B cell (primary cell): ENCODE data around the gene GNPAT. TPM values are rescaled to one million over a fixed set of nuclear protein-coding genes. Genes with fewer than 3 reads are reported as not detected.

Experiments used
- ATAC-seq: fragments of 200-7000 bp; cut with Tn5 transposase; one replicate; pipeline ENCODE4 v1.10.0; 2021; ENCODE audit warnings: low read depth, mild to moderate bottlenecking, moderate number of reproducible peaks, moderate library complexity
- CTCF ChIA-PET: fragments of 350-600 bp; sonication (Branson Sonifier 250); formaldehyde crosslinking; loops from one replicate; lab custom pipeline; 2021; ENCODE audit warnings: antibody characterized with exemption, inconsistent platforms; lab: Charles Lee
- POLR2A ChIA-PET: fragments of 350-600 bp; sonication (Branson Sonifier 250); formaldehyde crosslinking; loops from one replicate; lab custom pipeline; 2021; ENCODE audit warnings: antibody characterized with exemption; lab: Charles Lee
- DNase-seq: peaks from one replicate; pipeline ENCODE4 v3.0.0; 2013
- H2AFZ ChIP-seq: 2 replicates; pipeline ENCODE4 v1.6.1; 2012; ENCODE audit warnings: mild to moderate bottlenecking, low read depth, low read length; ENCODE audit not compliant: insufficient read depth, poor library complexity, severe bottlenecking
- H3K27ac ChIP-seq, 2 donors: 1 replicate in 1 of 2; 2 replicates in 1 of 2; pipeline ENCODE4 v1.5.1; 2012 to 2013; ENCODE audit warnings: low read length in 2 of 2, mild to moderate bottlenecking in 2 of 2, moderate library complexity in 1 of 2
- H3K27me3 ChIP-seq, 4 experiments: fragments of 200-600 bp in 1 of 4; sonication (generic) in 1 of 4; replicated peaks in 1 of 4; 1 replicate in 2 of 4; 2 replicates in 2 of 4; pipeline versions ENCODE4 v1.6.1 to v1.7.0; 2013 to 2016; ENCODE audit warnings: low read length in 3 of 4, mild to moderate bottlenecking in 2 of 4, mixed read lengths in 1 of 4, moderate library complexity in 1 of 4; ENCODE audit not compliant: insufficient read depth in 4 of 4, control insufficient read depth in 3 of 4; ENCODE audit errors: control extremely low read depth in 1 of 4
- H3K36me3 ChIP-seq, 2 experiments: replicated peaks in 1 of 2; 1 replicate in 1 of 2; 2 replicates in 1 of 2; pipeline versions ENCODE4 v1.6.1 to v1.7.1; 2013; ENCODE audit warnings: low read length in 1 of 2; ENCODE audit not compliant: insufficient read depth in 2 of 2, control insufficient read depth in 1 of 2; ENCODE audit errors: control extremely low read depth in 1 of 2, extremely low read depth in 1 of 2
- H3K4me1 ChIP-seq, 2 donors: fragments of 200-600 bp in 1 of 2; sonication (generic) in 1 of 2; 1 replicate in 1 of 2; 2 replicates in 1 of 2; pipeline versions ENCODE4 v1.5.1 to v1.6.1; 2013 to 2017; ENCODE audit warnings: low read length in 2 of 2; ENCODE audit not compliant: control insufficient read depth in 2 of 2, insufficient read depth in 2 of 2
- H3K4me2 ChIP-seq: replicated peaks from 2 replicates; pipeline ENCODE3; 2012; ENCODE audit warnings: mild to moderate bottlenecking, low read depth, low read length; ENCODE audit not compliant: poor library complexity, severe bottlenecking
- H3K4me3 ChIP-seq, 5 experiments: fragments of 200-600 bp in 1 of 5; sonication (generic) in 1 of 5; 1 replicate in 3 of 5; 2 replicates in 2 of 5; pipeline versions ENCODE4 v1.5.1 to v1.7.0; 2011 to 2016; ENCODE audit warnings: low read length in 4 of 5, mild to moderate bottlenecking in 4 of 5, low read depth in 2 of 5, control low read depth in 1 of 5, moderate library complexity in 1 of 5; ENCODE audit not compliant: insufficient read depth in 1 of 5; ENCODE audit errors: control extremely low read depth in 1 of 5, extremely low read depth in 1 of 5
- H3K79me2 ChIP-seq: fragments of 200-600 bp; sonication (generic); one replicate; pipeline ENCODE4 v1.6.0; 2016; ENCODE audit warnings: low read length; ENCODE audit not compliant: control insufficient read depth, insufficient read depth
- H3K9ac ChIP-seq: fragments of 200-600 bp; sonication (generic); 2 replicates; pipeline ENCODE4 v1.6.1; 2017; ENCODE audit warnings: mild to moderate bottlenecking, low read length, moderate library complexity
- H3K9me3 ChIP-seq, 3 donors: one replicate each; pipeline versions ENCODE4 v1.6.1 to v1.7.1; 2013; ENCODE audit warnings: low read length in 2 of 3; ENCODE audit not compliant: control insufficient read depth in 2 of 3, insufficient read depth in 1 of 3; ENCODE audit errors: control extremely low read depth in 1 of 3
- H4K20me1 ChIP-seq: 2 replicates; pipeline ENCODE4 v1.6.0; 2012; ENCODE audit warnings: mild to moderate bottlenecking, low read length; ENCODE audit not compliant: insufficient read depth, control insufficient read depth, poor library complexity, severe bottlenecking
- H3K27ac Mint-ChIP-seq: one replicate; pipeline ENCODE4 v1.8.0; 2021; ENCODE audit warnings: mixed read lengths
- H3K27me3 Mint-ChIP-seq: one replicate; pipeline ENCODE4 v1.8.0; 2021; ENCODE audit warnings: mixed read lengths
- H3K4me1 Mint-ChIP-seq: one replicate; pipeline ENCODE4 v1.8.0; 2021; ENCODE audit warnings: mixed read lengths
- H3K4me3 Mint-ChIP-seq: one replicate; pipeline ENCODE4 v1.8.0; 2021; ENCODE audit warnings: mixed read lengths
- H3K9me3 Mint-ChIP-seq: one replicate; pipeline ENCODE4 v1.8.0; 2022; ENCODE audit warnings: mixed read lengths; ENCODE audit not compliant: insufficient read depth
- EZH2 ChIP-seq: IDR thresholded peaks from 2 replicates; pipeline ENCODE4 v1.6.1; 2012; ENCODE audit warnings: borderline replicate concordance, low read depth, mild to moderate bottlenecking, moderate library complexity, low read length; ENCODE audit not compliant: insufficient read depth, poor library complexity, severe bottlenecking
- WGBS: methylation state at CpG from one replicate; pipeline ENCODE4 v1.1.5; 2013; ENCODE audit warnings: missing lambda C conversion rate; ENCODE audit not compliant: insufficient coverage; 5-methylcytosine and 5-hydroxymethylcytosine counted together
- intact Hi-C: fragments of 100-400 bp; cut with micrococcal nuclease; formaldehyde crosslinking; loops from one replicate; pipeline ENCODE4 v1.10.0; 2022
- polyA plus RNA-seq: library from polyadenylated mRNA; depleted of rRNA; stranded (reverse); fragments of >200 nt; gene quantifications from 2 replicates; pipeline ENCODE4 v1.2.3, GENCODE V29; 2012
- total RNA-seq, 2 donors: library from RNA; stranded (reverse); fragments of 120-200 nt in 1 of 2; gene quantifications; 1 replicate in 1 of 2; 2 replicates in 1 of 2; pipeline versions ENCODE4 v1.2.3 to v1.2.4, GENCODE V29; 2013 to 2022
- TF ChIP-seq, protein P1 (sequence below): fragments of 200-600 bp; IDR thresholded peaks from one replicate; pipeline ENCODE4 v1.8.0; 2022; ENCODE audit warnings: antibody characterized with exemption, mild to moderate bottlenecking

The GNPAT gene
- total and polyA plus RNA-seq, 2 donors (not counting 1 experiment from before 2014, with no cell fraction given): 19.5 to 49.0 TPM

DNA sequence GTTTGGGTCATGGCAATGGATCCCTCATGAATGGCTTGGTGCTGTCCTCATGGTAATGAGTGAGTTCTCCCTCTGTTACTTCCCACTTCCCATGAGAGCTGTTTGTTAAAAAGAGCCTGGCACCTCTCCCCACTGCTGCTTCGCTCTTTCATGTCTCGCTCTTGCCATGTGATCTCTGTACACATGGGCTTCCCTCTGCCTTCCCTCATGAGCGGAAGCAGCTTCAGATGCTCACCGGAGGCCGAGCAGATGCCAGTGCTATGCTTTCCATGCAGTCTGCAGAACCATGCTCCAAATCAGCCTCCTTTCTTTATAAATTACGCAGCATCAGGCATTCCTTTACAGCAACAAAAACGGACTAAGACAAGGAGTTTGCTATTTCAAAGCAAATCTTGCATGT lies 14.9 kb upstream of the GNPAT start:
- no peak overlapping the region for H3K9ac ChIP-seq
- no peaks in the 10 kb centered on the region for H3K4me1 ChIP-seq
- H3K36me3 ChIP-seq: peaks cover 2 to 54% of the 10 kb centered on the region in 2 experiments
- no peaks in the 10 kb centered on the region for H4K20me1 ChIP-seq
- WGBS: 93% methylated on average over 6 of the region's 7 CpGs
- no peaks in the 10 kb centered on the region for H3K9me3 ChIP-seq
- Mint-ChIP-seq H3K9me3 (no peaks in the 10 kb centered on the region), H3K27me3 (no peaks in the 10 kb centered on the region), H3K27ac (no peak overlapping the region), H3K4me1 (peaks cover 5% of the 10 kb centered on the region), H3K4me3 (no peak overlapping the region)
- no peak for DNase-seq
- CTCF ChIA-PET: no interaction called here
- no peaks in the 10 kb centered on the region for H3K27me3 ChIP-seq
- POLR2A ChIA-PET: no interaction called here
- ATAC-seq: no peak
- no peak overlapping the region for H2AFZ ChIP-seq
- intact Hi-C loops: no loop called here
- no peak overlapping the region for H3K4me3 ChIP-seq
- no peak overlapping the region for H3K4me2 ChIP-seq
- TF ChIP-seq, protein P1, sequence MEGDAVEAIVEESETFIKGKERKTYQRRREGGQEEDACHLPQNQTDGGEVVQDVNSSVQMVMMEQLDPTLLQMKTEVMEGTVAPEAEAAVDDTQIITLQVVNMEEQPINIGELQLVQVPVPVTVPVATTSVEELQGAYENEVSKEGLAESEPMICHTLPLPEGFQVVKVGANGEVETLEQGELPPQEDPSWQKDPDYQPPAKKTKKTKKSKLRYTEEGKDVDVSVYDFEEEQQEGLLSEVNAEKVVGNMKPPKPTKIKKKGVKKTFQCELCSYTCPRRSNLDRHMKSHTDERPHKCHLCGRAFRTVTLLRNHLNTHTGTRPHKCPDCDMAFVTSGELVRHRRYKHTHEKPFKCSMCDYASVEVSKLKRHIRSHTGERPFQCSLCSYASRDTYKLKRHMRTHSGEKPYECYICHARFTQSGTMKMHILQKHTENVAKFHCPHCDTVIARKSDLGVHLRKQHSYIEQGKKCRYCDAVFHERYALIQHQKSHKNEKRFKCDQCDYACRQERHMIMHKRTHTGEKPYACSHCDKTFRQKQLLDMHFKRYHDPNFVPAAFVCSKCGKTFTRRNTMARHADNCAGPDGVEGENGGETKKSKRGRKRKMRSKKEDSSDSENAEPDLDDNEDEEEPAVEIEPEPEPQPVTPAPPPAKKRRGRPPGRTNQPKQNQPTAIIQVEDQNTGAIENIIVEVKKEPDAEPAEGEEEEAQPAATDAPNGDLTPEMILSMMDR: no peak
- no peak overlapping the region for H3K27ac ChIP-seq
- H3K79me2 ChIP-seq: peaks cover 4% of the 10 kb centered on the region

DNA sequence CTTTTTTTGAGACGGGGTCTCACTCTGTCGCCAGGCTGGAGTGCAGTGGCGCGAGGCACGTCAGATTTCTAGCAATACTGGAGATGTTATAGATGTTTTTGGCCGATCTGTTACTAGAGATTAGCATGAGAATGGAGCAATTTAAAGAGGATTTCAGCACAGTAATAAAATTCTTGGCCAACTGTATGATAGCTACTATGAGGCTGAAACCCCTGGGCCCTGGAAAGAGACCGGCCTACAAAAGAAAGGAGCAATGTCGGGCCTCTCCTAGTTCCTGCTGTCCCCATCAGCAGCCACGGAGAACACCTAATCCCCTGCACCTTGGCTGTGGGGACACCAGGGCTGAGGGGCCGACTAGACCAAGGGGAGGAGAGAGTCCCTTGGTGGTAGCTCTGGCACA lies 9.5 kb upstream of the GNPAT start:
- intact Hi-C loops: no loop called here
- Mint-ChIP-seq H3K4me1 (peaks cover 36% of the 10 kb centered on the region), H3K9me3 (no peaks in the 10 kb centered on the region), H3K4me3 (no peak overlapping the region), H3K27ac (no peak overlapping the region), H3K27me3 (no peaks in the 10 kb centered on the region)
- peaks cover 18% of the 10 kb centered on the region for H4K20me1 ChIP-seq
- H3K4me3 ChIP-seq: no peak overlapping the region
- ATAC-seq: no peak
- DNase-seq: no peak
- no peak overlapping the region for H3K9ac ChIP-seq
- ChIA-PET CTCF (interaction anchor here (1.2 kb wide), 1 partner anchor 16 kb away, joined by 4 read pairs; no protein-coding TSS in a partner anchor), POLR2A (no interaction called here)
- H3K36me3 ChIP-seq: peaks cover 0 to 32% of the 10 kb centered on the region in 2 experiments
- no peaks in the 10 kb centered on the region for H3K27me3 ChIP-seq
- no peak overlapping the region for H3K4me2 ChIP-seq
- no peak overlapping the region for H2AFZ ChIP-seq
- peaks cover 56% of the 10 kb centered on the region for H3K79me2 ChIP-seq
- no peaks in the 10 kb centered on the region for H3K9me3 ChIP-seq
- WGBS: 96% methylated on average over 9 of the region's 10 CpGs
- H3K27ac ChIP-seq: no peak overlapping the region
- TF ChIP-seq EZH2: no peak
- TF ChIP-seq, protein P1: no peak
- peaks cover 11 to 13% of the 10 kb centered on the region in 2 donors for H3K4me1 ChIP-seq
